Adrenal gland (tissue), 5 donors: Measurements from ENCODE around the gene RALGAPA1.

Experiments used
- POLR2A ChIP-seq, 2 donors: fragments of 450-650 bp; IDR thresholded peaks; one replicate each; pipeline ENCODE4 v1.6.1; 2017; ENCODE audit warnings: antibody characterized with exemption in 2 of 2, mild to moderate bottlenecking in 2 of 2, moderate library complexity in 1 of 2
- TF ChIP-seq, protein P1 (sequence below), 6 experiments: fragments of 450-650 bp in 4 of 6; fragments of 200-600 bp in 2 of 6; sonication (generic) in 1 of 6; IDR thresholded peaks; 1 replicate in 5 of 6; 2 replicates in 1 of 6; pipeline versions ENCODE4 v1.5.1 to v1.8.0; 2016 to 2021; ENCODE audit warnings: antibody characterized with exemption in 6 of 6, mild to moderate bottlenecking in 2 of 6, moderate library complexity in 1 of 6
- donor health status: DM: no; HTN: no; CAD: no.

DNA sequence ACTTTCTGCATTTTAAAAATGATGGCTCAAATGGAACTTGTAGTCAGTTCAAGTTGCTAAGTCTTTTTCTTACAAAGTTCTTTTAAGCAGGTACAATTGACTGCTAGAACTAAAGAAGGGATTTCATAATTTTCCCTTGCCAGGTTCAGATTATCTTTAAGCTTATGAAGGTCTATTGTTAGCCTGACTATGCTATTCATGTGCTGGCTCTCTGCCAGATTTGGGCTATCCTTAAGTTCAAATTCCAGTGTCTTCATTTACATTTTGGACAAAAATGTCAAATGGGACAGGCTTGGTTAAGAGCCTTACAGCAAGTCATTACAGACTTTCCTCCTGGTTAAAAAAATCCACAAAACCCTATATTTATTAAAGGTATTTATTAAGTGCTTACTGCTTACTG lies 232.8 kb downstream of the RALGAPA1 start:
- TF ChIP-seq, protein P1, sequence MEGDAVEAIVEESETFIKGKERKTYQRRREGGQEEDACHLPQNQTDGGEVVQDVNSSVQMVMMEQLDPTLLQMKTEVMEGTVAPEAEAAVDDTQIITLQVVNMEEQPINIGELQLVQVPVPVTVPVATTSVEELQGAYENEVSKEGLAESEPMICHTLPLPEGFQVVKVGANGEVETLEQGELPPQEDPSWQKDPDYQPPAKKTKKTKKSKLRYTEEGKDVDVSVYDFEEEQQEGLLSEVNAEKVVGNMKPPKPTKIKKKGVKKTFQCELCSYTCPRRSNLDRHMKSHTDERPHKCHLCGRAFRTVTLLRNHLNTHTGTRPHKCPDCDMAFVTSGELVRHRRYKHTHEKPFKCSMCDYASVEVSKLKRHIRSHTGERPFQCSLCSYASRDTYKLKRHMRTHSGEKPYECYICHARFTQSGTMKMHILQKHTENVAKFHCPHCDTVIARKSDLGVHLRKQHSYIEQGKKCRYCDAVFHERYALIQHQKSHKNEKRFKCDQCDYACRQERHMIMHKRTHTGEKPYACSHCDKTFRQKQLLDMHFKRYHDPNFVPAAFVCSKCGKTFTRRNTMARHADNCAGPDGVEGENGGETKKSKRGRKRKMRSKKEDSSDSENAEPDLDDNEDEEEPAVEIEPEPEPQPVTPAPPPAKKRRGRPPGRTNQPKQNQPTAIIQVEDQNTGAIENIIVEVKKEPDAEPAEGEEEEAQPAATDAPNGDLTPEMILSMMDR (IDR thresholded peaks at IDR 0.05), result no peak
- no peak for TF ChIP-seq POLR2A (IDR thresholded peaks at IDR 0.05)
